IMR-90 (cell line): ENCODE measurements around the gene PAXIP1. TPM values are rescaled to one million over a fixed set of nuclear protein-coding genes. Genes with fewer than 3 reads are reported as not detected.

ENCODE experiments used
- ATAC-seq: fragments of 200-7000 bp; cut with Tn5 transposase; 2 replicates; pipeline ENCODE4 v1.9.1; 2020; ENCODE audit warnings: low read depth, mild to moderate bottlenecking, moderate library complexity
- BruUV-seq: library from RNA; stranded (reverse); fragments of 400-500 nt; replicated peaks from 2 replicates; lab custom pipeline; 2021; lab: Mats Ljungman, UMichigan
- CTCF ChIA-PET: fragments of 300-600 bp; formaldehyde crosslinking; extraction: SDS; loops from one replicate; lab custom pipeline; 2021; ENCODE audit warnings: antibody characterized with exemption; lab: Yijun Ruan, JAX
- POLR2A ChIA-PET: fragments of 300-600 bp; sonication (Branson Sonifier 250); formaldehyde crosslinking; loops from one replicate; lab custom pipeline; 2022; ENCODE audit warnings: antibody characterized with exemption; ENCODE audit not compliant: unreplicated experiment; lab: Charles Lee
- DNase-seq: peaks from one replicate; pipeline ENCODE4 v3.0.0; 2013
- H2AFZ ChIP-seq: replicated peaks from 2 replicates; pipeline ENCODE3; 2013; ENCODE audit warnings: low read length, mild to moderate bottlenecking; ENCODE audit not compliant: poor library complexity
- H2AK5ac ChIP-seq: 2 replicates; pipeline ENCODE4 v1.6.1; 2013; ENCODE audit warnings: low read depth, low read length, inconsistent platforms
- H2AK9ac ChIP-seq: replicated peaks from 2 replicates; pipeline ENCODE3; 2013; ENCODE audit warnings: mild to moderate bottlenecking, low read depth, low read length, moderate library complexity; ENCODE audit not compliant: poor library complexity
- H2BK120ac ChIP-seq: 2 replicates; pipeline ENCODE4 v1.6.1; 2013; ENCODE audit warnings: low read depth, low read length, inconsistent platforms
- H2BK15ac ChIP-seq: 3 replicates; pipeline ENCODE4 v1.6.1; 2013; ENCODE audit warnings: low read depth, low read length, inconsistent platforms
- H2BK20ac ChIP-seq: 2 replicates; pipeline ENCODE4 v1.6.1; 2013; ENCODE audit warnings: low read depth, mild to moderate bottlenecking, inconsistent platforms, low read length, moderate library complexity
- H2BK5ac ChIP-seq: 2 replicates; pipeline ENCODE4 v1.6.1; 2013; ENCODE audit warnings: mild to moderate bottlenecking, low read depth, low read length, inconsistent platforms; ENCODE audit not compliant: poor library complexity, severe bottlenecking
- H3K14ac ChIP-seq: replicated peaks from 2 replicates; pipeline ENCODE4 v1.6.1; 2013; ENCODE audit warnings: low read depth, low read length, inconsistent platforms
- H3K18ac ChIP-seq: 2 replicates; pipeline ENCODE4 v1.6.1; 2013; ENCODE audit warnings: low read depth, low read length, control low read depth
- H3K23ac ChIP-seq: 2 replicates; pipeline ENCODE4 v1.6.1; 2013; ENCODE audit warnings: low read depth, low read length, inconsistent platforms
- H3K27ac ChIP-seq: 2 replicates; pipeline ENCODE4 v1.5.1; 2013; ENCODE audit warnings: mild to moderate bottlenecking, control low read depth, low read length; ENCODE audit not compliant: insufficient read depth
- H3K27me3 ChIP-seq: 2 replicates; pipeline ENCODE4 v1.6.1; 2013; ENCODE audit warnings: low read length; ENCODE audit not compliant: control insufficient read depth, insufficient read depth
- H3K36me3 ChIP-seq: 2 replicates; pipeline ENCODE4 v1.6.1; 2013; ENCODE audit warnings: low read length, mixed read lengths; ENCODE audit not compliant: control insufficient read depth, insufficient read depth
- H3K4ac ChIP-seq: 2 replicates; pipeline ENCODE4 v1.6.1; 2013; ENCODE audit warnings: low read depth, low read length, inconsistent platforms
- H3K4me1 ChIP-seq: 2 replicates; pipeline ENCODE4 v1.6.1; 2013; ENCODE audit warnings: low read length, mixed read lengths; ENCODE audit not compliant: control insufficient read depth, insufficient read depth
- H3K4me2 ChIP-seq: 2 replicates; pipeline ENCODE4 v1.6.1; 2013; ENCODE audit warnings: low read depth, mild to moderate bottlenecking, control low read depth, low read length, moderate library complexity
- H3K4me3 ChIP-seq: 2 replicates; pipeline ENCODE4 v1.5.1; 2013; ENCODE audit warnings: low read depth, mild to moderate bottlenecking, control low read depth, low read length, moderate library complexity; ENCODE audit not compliant: insufficient read depth
- H3K56ac ChIP-seq: 2 replicates; pipeline ENCODE4 v1.6.1; 2013; ENCODE audit warnings: low read length, inconsistent platforms; ENCODE audit not compliant: insufficient read depth; ENCODE audit errors: extremely low read depth
- H3K79me1 ChIP-seq, 2 experiments: 2 replicates each; pipeline ENCODE4 v1.6.1; 2013; ENCODE audit warnings: low read length in 2 of 2, inconsistent platforms in 1 of 2, low read depth in 1 of 2
- H3K9ac ChIP-seq: 2 replicates; pipeline ENCODE4 v1.6.1; 2013; ENCODE audit warnings: low read depth, low read length, control low read depth
- H3K9me1 ChIP-seq: 2 replicates; pipeline ENCODE4 v1.6.1; 2013; ENCODE audit warnings: low read length, inconsistent platforms; ENCODE audit not compliant: insufficient read depth
- H3K9me3 ChIP-seq: 2 replicates; pipeline ENCODE4 v1.6.1; 2013; ENCODE audit warnings: low read length; ENCODE audit not compliant: control insufficient read depth, insufficient read depth
- H4K20me1 ChIP-seq: 2 replicates; pipeline ENCODE4 v1.6.1; 2013; ENCODE audit warnings: low read length, inconsistent platforms; ENCODE audit not compliant: insufficient read depth
- H4K5ac ChIP-seq: 2 replicates; pipeline ENCODE4 v1.6.1; 2013; ENCODE audit warnings: mild to moderate bottlenecking, low read depth, low read length, control low read depth
- H4K8ac ChIP-seq, 2 experiments: 2 replicates each; pipeline ENCODE4 v1.6.1; 2013; ENCODE audit warnings: low read depth in 2 of 2, low read length in 2 of 2, control low read depth in 1 of 2, inconsistent platforms in 1 of 2
- H4K91ac ChIP-seq: 2 replicates; pipeline ENCODE4 v1.6.1; 2013; ENCODE audit warnings: low read depth, low read length, inconsistent platforms; ENCODE audit not compliant: insufficient read depth
- BHLHE40 ChIP-seq: fragments of 150-350 bp; IDR thresholded peaks from 2 replicates; pipeline ENCODE4 v1.6.1; 2016; ENCODE audit warnings: mild to moderate bottlenecking, low read depth, low read length
- CEBPB ChIP-seq: IDR thresholded peaks from 2 replicates; pipeline ENCODE4 v1.6.1; 2012; ENCODE audit warnings: low read depth, low read length, improper control_type of control experiment
- CHD1 ChIP-seq: IDR thresholded peaks from 2 replicates; pipeline ENCODE4 v1.6.1; 2012; ENCODE audit warnings: low read depth, low read length, improper control_type of control experiment
- FOS ChIP-seq: fragments of 150-350 bp; IDR thresholded peaks from 2 replicates; pipeline ENCODE4 v1.6.1; 2016; ENCODE audit warnings: low read depth, low read length
- MXI1 ChIP-seq: IDR thresholded peaks from 2 replicates; pipeline ENCODE4 v1.6.1; 2012; ENCODE audit warnings: low read depth, mild to moderate bottlenecking, low read length, moderate library complexity, borderline replicate concordance
- NFE2L2 ChIP-seq: fragments of 150-350 bp; IDR thresholded peaks from 2 replicates; pipeline ENCODE4 v1.6.1; 2016; ENCODE audit warnings: low read depth, mild to moderate bottlenecking, low read length
- POLR2A ChIP-seq: IDR thresholded peaks from 2 replicates; pipeline ENCODE4 v1.6.1; 2012; ENCODE audit warnings: mild to moderate bottlenecking, low read depth, low read length
- RAD21 ChIP-seq: IDR thresholded peaks from 2 replicates; pipeline ENCODE4 v1.6.1; 2012; ENCODE audit warnings: low read length, improper control_type of control experiment
- RCOR1 ChIP-seq: IDR thresholded peaks from 2 replicates; pipeline ENCODE4 v1.6.1; 2012; ENCODE audit warnings: mild to moderate bottlenecking, low read length, improper control_type of control experiment; ENCODE audit not compliant: insufficient replicate concordance
- SMC3 ChIP-seq: fragments of 150-350 bp; IDR thresholded peaks from 2 replicates; pipeline ENCODE4 v1.6.1; 2016; ENCODE audit warnings: low read depth, mild to moderate bottlenecking, antibody characterized with exemption, low read length, moderate library complexity
- WGBS, 2 experiments: methylation state at CpG; one replicate each; pipeline versions ENCODE4 v1.1.5 to v1.1.7; 2013; ENCODE audit warnings: missing lambda C conversion rate in 2 of 2; ENCODE audit not compliant: insufficient read length in 1 of 2; ENCODE audit errors: extremely low coverage in 2 of 2; 5-methylcytosine and 5-hydroxymethylcytosine counted together
- dilution Hi-C: fragments of 300-500 bp; cut with HindIII; formaldehyde crosslinking; loops from one replicate; pipeline ENCODE4 v1.14.3; 2018; ENCODE audit warnings: low sequenced_read_pairs; ENCODE audit not compliant: unreplicated experiment
- in situ Hi-C: fragments of 300-500 bp; cut with MboI; formaldehyde crosslinking; loops from 3 replicates; pipeline ENCODE4 v1.14.3; 2019; ENCODE audit warnings: low sequenced_read_pairs, inconsistent platforms, mixed read lengths
- intact Hi-C: fragments of 100-400 bp; cut with micrococcal nuclease; formaldehyde crosslinking; loops from 2 replicates; pipeline ENCODE4 v1.10.0; 2022
- polyA plus RNA-seq, 3 experiments: library from polyadenylated mRNA; depleted of rRNA; stranded (reverse); fragments of >200 nt; gene quantifications; 2 replicates each; pipeline ENCODE4 v1.2.3, GENCODE V29; 2012; ENCODE audit warnings: low replicate concordance in 1 of 3
- total RNA-seq: library from RNA; depleted of rRNA; stranded (reverse); fragments of >200 nt; gene quantifications from 2 replicates; pipeline ENCODE4 v1.2.3, GENCODE V29; 2012
- TF ChIP-seq, protein P1 (sequence below): fragments of 150-350 bp; IDR thresholded peaks from 2 replicates; pipeline ENCODE4 v1.6.1; 2017; ENCODE audit warnings: mild to moderate bottlenecking, antibody characterized with exemption, low read length, low read depth

The PAXIP1 gene
- total and polyA plus RNA-seq, 2 of the 4 experiments (the other 2 are of a cell fraction), result 7.3 to 8.7 TPM

GRCh38 chr7:154978017-154978416, 24.9 kb downstream of the PAXIP1 start:
- Histone ChIP-seq H3K4me1 (no peaks in the 10 kb centered on the region), H2BK5ac (no peak overlapping the region), H3K9me3 (no peaks in the 10 kb centered on the region), H3K79me1 (peaks cover 0 to 3% of the 10 kb centered on the region in 2 experiments; a peak in 2 of 4 replicates), H4K5ac (no peak overlapping the region), H3K56ac (no peak overlapping the region), H4K91ac (no peak overlapping the region), H3K14ac (no peak overlapping the region), H2AK5ac (no peak overlapping the region), H2AFZ (no peak overlapping the region), H3K27me3 (no peaks in the 10 kb centered on the region), H4K8ac (no peak overlapping the region), H3K23ac (no peak overlapping the region), H3K4me3 (no peak overlapping the region), H3K9me1 (peaks cover 4% of the 10 kb centered on the region; the same call in 1 of the 2 replicates), H4K20me1 (no peaks in the 10 kb centered on the region), H2BK120ac (no peak overlapping the region), H3K18ac (no peak overlapping the region), H2BK20ac (no peak overlapping the region), H3K36me3 (peaks cover 17% of the 10 kb centered on the region), H2BK15ac (no peak overlapping the region), H3K9ac (no peak overlapping the region), H3K4me2 (no peak overlapping the region), H3K4ac (no peak overlapping the region), H2AK9ac (no peak overlapping the region), H3K27ac (no peak overlapping the region)
- ChIA-PET POLR2A (no interaction called here), CTCF (interaction anchor here (1.1 kb wide), 1 partner anchor 25 kb away, joined by 3 read pairs; no protein-coding TSS in a partner anchor)
- DNase-seq (no peak), ATAC-seq (no peak)
- no CpG with 5 or more reads among the region's 3 CpGs for WGBS, 2 experiments
- in situ Hi-C loops, result no loop called here
- intact Hi-C loops, result no loop called here
- BruUV-seq, result no TSS peak
- dilution Hi-C loops, result no loop called here
- TF ChIP-seq RCOR1, result no peak
- no peak for TF ChIP-seq POLR2A
- TF ChIP-seq, protein P1, sequence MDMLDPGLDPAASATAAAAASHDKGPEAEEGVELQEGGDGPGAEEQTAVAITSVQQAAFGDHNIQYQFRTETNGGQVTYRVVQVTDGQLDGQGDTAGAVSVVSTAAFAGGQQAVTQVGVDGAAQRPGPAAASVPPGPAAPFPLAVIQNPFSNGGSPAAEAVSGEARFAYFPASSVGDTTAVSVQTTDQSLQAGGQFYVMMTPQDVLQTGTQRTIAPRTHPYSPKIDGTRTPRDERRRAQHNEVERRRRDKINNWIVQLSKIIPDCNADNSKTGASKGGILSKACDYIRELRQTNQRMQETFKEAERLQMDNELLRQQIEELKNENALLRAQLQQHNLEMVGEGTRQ, result no peak
- TF ChIP-seq RAD21, result no peak
- TF ChIP-seq BHLHE40, result no peak
- no peak for TF ChIP-seq MXI1
- no peak for TF ChIP-seq CEBPB
- no peak for TF ChIP-seq FOS
- no peak for TF ChIP-seq CHD1
- no peak for TF ChIP-seq SMC3
- TF ChIP-seq NFE2L2, result no peak
